AG04449 (cell line): ENCODE results near the gene BMPR1B.

Experiments used
- CTCF ChIA-PET: fragments of 350-600 bp; formaldehyde crosslinking; extraction: SDS; loops from one replicate; lab custom pipeline; 2021; ENCODE audit warnings: antibody characterized with exemption; lab: Yijun Ruan, JAX
- POLR2A ChIA-PET: fragments of 400-600, 350-600 bp; formaldehyde crosslinking; extraction: SDS; loops from one replicate; lab custom pipeline; 2020; ENCODE audit warnings: antibody characterized with exemption, inconsistent platforms; lab: Yijun Ruan, JAX
- DNase-seq: peaks from one replicate; pipeline ENCODE4 v3.0.0-alpha.2; 2010; ENCODE audit warnings: low read depth, low spot score
- H3K4me3 ChIP-seq: 2 replicates; pipeline ENCODE4 v1.5.1; 2011; ENCODE audit warnings: low read depth, mild to moderate bottlenecking, control low read depth, low read length
- TF ChIP-seq, protein P1 (sequence below): IDR thresholded peaks from one replicate; pipeline ENCODE4 v1.5.1; 2011; ENCODE audit warnings: mild to moderate bottlenecking, moderate library complexity, low read length, control low read depth, inconsistent platforms; ENCODE audit not compliant: insufficient read depth; ENCODE audit errors: missing control alignments

Gene BMPR1B

DNA sequence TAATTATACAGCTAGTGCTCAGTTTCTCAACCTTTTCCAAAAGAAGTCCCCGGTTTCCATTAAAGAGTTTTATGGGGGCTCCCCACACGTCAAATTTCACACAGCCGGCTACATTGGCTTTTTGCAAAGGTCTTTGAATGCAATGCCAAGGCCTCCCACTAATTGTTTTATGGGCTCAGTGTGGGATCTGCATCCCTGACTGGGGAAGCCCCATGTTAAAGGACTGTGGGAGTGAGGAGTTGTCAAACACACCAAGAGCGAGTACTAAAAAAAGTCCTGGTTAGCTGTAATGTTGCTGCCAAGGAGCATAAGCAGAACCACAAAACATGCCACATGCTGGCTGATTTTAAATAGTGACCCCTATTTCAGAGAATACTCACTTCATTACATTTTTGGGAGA, 162.6 kb downstream of the BMPR1B start:
- H3K4me3 ChIP-seq, result no peak overlapping the region
- TF ChIP-seq, protein P1, sequence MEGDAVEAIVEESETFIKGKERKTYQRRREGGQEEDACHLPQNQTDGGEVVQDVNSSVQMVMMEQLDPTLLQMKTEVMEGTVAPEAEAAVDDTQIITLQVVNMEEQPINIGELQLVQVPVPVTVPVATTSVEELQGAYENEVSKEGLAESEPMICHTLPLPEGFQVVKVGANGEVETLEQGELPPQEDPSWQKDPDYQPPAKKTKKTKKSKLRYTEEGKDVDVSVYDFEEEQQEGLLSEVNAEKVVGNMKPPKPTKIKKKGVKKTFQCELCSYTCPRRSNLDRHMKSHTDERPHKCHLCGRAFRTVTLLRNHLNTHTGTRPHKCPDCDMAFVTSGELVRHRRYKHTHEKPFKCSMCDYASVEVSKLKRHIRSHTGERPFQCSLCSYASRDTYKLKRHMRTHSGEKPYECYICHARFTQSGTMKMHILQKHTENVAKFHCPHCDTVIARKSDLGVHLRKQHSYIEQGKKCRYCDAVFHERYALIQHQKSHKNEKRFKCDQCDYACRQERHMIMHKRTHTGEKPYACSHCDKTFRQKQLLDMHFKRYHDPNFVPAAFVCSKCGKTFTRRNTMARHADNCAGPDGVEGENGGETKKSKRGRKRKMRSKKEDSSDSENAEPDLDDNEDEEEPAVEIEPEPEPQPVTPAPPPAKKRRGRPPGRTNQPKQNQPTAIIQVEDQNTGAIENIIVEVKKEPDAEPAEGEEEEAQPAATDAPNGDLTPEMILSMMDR, result no peak
- ChIA-PET CTCF (no interaction called here), POLR2A (no interaction called here)
- DNase-seq, result no peak

DNA sequence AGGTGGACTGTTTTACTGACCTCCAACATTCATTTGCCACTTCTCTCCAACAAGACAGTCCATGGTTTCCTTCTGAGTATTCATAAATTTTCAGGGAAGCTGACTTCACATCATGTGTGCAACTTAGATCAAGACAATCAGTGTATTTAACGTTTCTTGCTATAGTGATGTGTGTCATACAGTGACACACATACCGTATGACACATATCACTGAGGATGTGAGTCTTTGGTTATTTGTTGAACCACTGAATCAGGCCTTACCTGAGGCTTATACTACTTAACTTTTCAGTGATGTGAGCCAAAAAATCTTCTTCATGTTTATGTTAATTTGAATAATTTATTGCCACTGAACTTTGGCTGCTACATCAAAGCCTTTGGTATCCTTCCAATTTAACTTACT, 166.8 kb downstream of the BMPR1B start:
- TF ChIP-seq, protein P1, result no peak

DNA sequence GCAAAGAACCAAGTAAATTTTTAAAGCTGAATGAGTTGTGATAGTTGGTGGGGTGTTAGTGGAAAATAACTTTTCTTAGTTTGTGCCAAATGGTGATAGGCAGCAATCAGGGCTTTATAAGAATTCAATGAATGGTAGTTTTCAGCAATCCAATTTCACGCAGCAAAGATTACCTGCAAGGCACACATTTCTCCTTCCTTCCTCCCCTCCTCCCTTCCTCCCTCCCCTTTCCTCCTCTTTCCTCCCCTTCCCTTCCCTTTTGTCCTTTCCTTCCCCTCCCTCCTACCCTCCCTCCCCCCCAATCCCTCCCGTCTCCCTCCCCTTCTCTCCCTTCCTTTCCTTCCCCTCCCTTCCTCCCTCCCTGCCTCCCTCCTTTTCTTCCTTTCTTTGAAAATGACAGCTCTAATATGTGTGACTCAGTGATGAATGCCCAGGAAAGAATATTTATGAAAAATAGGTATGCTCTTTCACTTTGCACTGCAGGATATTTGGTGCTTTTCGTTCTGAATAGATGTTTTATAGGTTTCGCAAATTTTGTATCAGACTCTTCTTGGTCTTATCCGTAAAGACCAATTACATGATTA, 168.1 kb downstream of the BMPR1B start:
- no peak for DNase-seq
- TF ChIP-seq, protein P1, result no peak
- ChIA-PET POLR2A (no interaction called here), CTCF (no interaction called here)
- H3K4me3 ChIP-seq, result no peak overlapping the region

More for the DNA sequence above, 166.8 kb downstream of the BMPR1B start:
- CTCF ChIA-PET, result no interaction called here
- DNase-seq, result no peak
- POLR2A ChIA-PET, result no interaction called here
- H3K4me3 ChIP-seq, result no peak overlapping the region

DNA sequence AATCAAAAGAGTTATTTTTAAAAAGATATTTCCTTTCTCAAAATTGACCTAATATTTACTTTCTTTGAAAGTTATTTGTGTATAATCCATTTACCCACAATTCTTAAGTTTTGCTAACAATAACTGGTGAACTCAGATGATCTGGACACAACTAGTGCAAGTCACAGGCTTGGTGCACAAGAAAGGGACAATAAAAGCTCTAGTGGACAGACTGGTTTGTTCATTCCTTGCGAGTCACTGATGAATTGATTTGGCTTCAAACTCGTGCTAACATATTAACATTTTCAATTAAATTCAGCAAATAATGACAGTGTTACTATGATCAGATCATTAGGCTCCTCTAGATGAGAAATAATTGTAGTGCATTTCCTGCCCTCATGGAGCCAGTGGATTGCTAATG, 169.2 kb downstream of the BMPR1B start:
- no peak overlapping the region for H3K4me3 ChIP-seq
- POLR2A ChIA-PET, result no interaction called here
- CTCF ChIA-PET, result no interaction called here
- no peak for DNase-seq
- TF ChIP-seq, protein P1, result no peak

DNA sequence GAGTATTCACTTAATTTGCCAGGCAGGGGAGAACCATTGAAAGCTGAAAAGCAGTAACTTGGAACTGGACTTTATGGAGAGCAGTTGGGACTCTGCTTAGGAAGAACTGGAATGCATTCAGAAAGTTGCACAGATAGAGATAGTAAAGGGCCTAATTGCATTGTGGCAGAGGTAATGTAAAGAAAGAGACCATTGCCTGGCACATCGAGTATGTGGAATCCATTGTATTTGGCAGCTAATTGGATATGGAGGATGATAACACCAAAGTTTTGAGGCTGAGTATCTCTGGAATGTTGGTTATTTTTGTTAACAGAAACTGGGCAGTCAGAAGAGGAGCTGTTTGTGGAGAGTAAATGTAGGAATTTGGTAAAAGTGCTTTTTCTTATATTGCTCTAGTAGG, 169.9 kb downstream of the BMPR1B start:
- CTCF ChIA-PET, result no interaction called here
- POLR2A ChIA-PET, result interaction anchor here (0.7 kb wide), 1 partner anchor 35 kb away, joined by 4 read pairs; no protein-coding TSS in a partner anchor
- TF ChIP-seq, protein P1, result no peak
- H3K4me3 ChIP-seq, result no peak overlapping the region
- peak; percentile 2 for DNase-seq

DNA sequence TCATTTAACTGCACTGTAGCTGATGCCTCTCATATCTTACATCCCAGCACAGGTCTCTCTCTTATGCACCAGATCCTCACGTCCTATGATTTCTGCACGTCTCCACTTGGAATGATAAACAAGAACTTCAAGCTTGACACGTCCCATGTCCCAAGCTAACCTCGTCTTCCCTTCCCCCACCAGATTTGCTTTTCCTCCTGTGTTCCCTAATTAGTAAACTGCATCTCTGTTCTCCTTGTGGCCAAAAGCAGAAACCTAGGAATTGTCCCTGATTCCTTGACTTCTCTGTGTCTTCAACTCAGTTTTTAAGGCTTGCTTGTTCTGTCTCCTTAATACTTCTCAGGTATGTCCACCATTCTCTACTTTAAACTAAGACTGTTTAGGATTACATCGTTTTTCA, 171.9 kb downstream of the BMPR1B start:
- no peak overlapping the region for H3K4me3 ChIP-seq
- DNase-seq, result no peak
- POLR2A ChIA-PET, result no interaction called here
- TF ChIP-seq, protein P1, result no peak
- CTCF ChIA-PET, result no interaction called here
